Panc1 (cell line): ENCODE results near the gene DNAAF8. TPM values are rescaled to one million over a fixed set of nuclear protein-coding genes. Genes with fewer than 3 reads are reported as not detected.

Experiments
- ATAC-seq: fragments of 200-7000 bp; cut with Tn5 transposase; 2 replicates; pipeline ENCODE4 v1.9.1; 2020; ENCODE audit warnings: mild to moderate bottlenecking, moderate library complexity
- BruUV-seq: library from RNA; stranded (reverse); fragments of 400-500 nt; replicated peaks from 2 replicates; lab custom pipeline; 2021; lab: Mats Ljungman, UMichigan
- CTCF ChIA-PET: fragments of 300-600 bp; sonication (Branson Sonifier 250); formaldehyde crosslinking; loops from one replicate; lab custom pipeline; 2022; ENCODE audit warnings: antibody characterized with exemption; lab: Charles Lee
- POLR2A ChIA-PET: fragments of 300-600 bp; sonication (Branson Sonifier 250); formaldehyde crosslinking; loops from one replicate; lab custom pipeline; 2022; ENCODE audit warnings: antibody characterized with exemption; lab: Charles Lee
- DNase-seq: peaks from one replicate; pipeline ENCODE4 v3.0.0-alpha.2; 2010; ENCODE audit warnings: low read depth, low spot score
- H3K27ac ChIP-seq: 2 replicates; pipeline ENCODE4 v1.5.1; 2011; ENCODE audit warnings: mild to moderate bottlenecking, low read length, inconsistent platforms
- H3K27me3 ChIP-seq: fragments of 200-500 bp; sonication (Bioruptor generic); 2 replicates; pipeline ENCODE4 v1.6.0; 2014; ENCODE audit warnings: low read length, inconsistent platforms; ENCODE audit not compliant: control insufficient read depth, insufficient read depth
- H3K36me3 ChIP-seq: fragments of 200-500 bp; sonication (Bioruptor generic); 2 replicates; pipeline ENCODE4 v1.5.1; 2014; ENCODE audit warnings: inconsistent platforms, mild to moderate bottlenecking, low read length, moderate library complexity; ENCODE audit not compliant: control insufficient read depth, insufficient read depth
- H3K4me1 ChIP-seq: 2 replicates; pipeline ENCODE4 v1.5.1; 2011; ENCODE audit warnings: inconsistent platforms, mild to moderate bottlenecking, low read length, moderate library complexity; ENCODE audit not compliant: control insufficient read depth, insufficient read depth
- H3K4me3 ChIP-seq, 2 experiments: 2 replicates each; pipeline ENCODE4 v1.5.1; 2011 to 2012; ENCODE audit warnings: low read depth in 2 of 2, low read length in 2 of 2, mild to moderate bottlenecking in 2 of 2, inconsistent platforms in 1 of 2, moderate library complexity in 1 of 2
- H3K9me3 ChIP-seq: fragments of 200-500 bp; sonication (Bioruptor generic); 2 replicates; pipeline ENCODE4 v1.5.1; 2014; ENCODE audit warnings: low read depth, mild to moderate bottlenecking, inconsistent platforms, low read length, moderate library complexity; ENCODE audit not compliant: control insufficient read depth, insufficient read depth
- POLR2AphosphoS5 ChIP-seq: IDR thresholded peaks from 2 replicates; pipeline ENCODE4 v1.6.1; 2012; ENCODE audit warnings: mild to moderate bottlenecking, low read depth, low read length, moderate library complexity
- SIN3A ChIP-seq: IDR thresholded peaks from 2 replicates; pipeline ENCODE4 v1.6.1; 2012; ENCODE audit warnings: low read depth, mild to moderate bottlenecking, low read length, moderate library complexity, borderline replicate concordance; ENCODE audit not compliant: insufficient read depth
- TCF7L2 ChIP-seq: IDR thresholded peaks from 2 replicates; pipeline ENCODE4 v1.6.1; 2011; ENCODE audit warnings: mild to moderate bottlenecking, low read depth, low read length, inconsistent platforms
- in situ Hi-C: cut with HindIII; loops from 2 replicates; pipeline ENCODE4 v1.10.0; 2016; ENCODE audit warnings: low sequenced_read_pairs, low pct_unique_long_range_greater_than_20kb
- intact Hi-C: fragments of 100-400 bp; cut with micrococcal nuclease; formaldehyde crosslinking; loops from one replicate; pipeline ENCODE4 v1.10.0; 2022; ENCODE audit not compliant: unreplicated experiment
- total RNA-seq: library from RNA; stranded (reverse); gene quantifications from one replicate; pipeline ENCODE4 v1.2.1, GENCODE V29; 2021; ENCODE audit not compliant: unreplicated experiment
- TF ChIP-seq, protein P1 (sequence below): fragments of 450-650 bp; IDR thresholded peaks from 2 replicates; pipeline ENCODE4 v1.5.1; 2017; ENCODE audit warnings: mild to moderate bottlenecking
- TF ChIP-seq, protein P2 (sequence below), 2 experiments: IDR thresholded peaks; 2 replicates each; pipeline ENCODE4 v1.6.1; 2011 to 2012; ENCODE audit warnings: low read depth in 2 of 2, control low read depth in 1 of 2, low read length in 1 of 2, mild to moderate bottlenecking in 1 of 2, moderate library complexity in 1 of 2; ENCODE audit not compliant: insufficient read depth in 1 of 2

The DNAAF8 gene
- total RNA-seq, 1 experiment from 2014 or later, result 2.3 TPM

DNA sequence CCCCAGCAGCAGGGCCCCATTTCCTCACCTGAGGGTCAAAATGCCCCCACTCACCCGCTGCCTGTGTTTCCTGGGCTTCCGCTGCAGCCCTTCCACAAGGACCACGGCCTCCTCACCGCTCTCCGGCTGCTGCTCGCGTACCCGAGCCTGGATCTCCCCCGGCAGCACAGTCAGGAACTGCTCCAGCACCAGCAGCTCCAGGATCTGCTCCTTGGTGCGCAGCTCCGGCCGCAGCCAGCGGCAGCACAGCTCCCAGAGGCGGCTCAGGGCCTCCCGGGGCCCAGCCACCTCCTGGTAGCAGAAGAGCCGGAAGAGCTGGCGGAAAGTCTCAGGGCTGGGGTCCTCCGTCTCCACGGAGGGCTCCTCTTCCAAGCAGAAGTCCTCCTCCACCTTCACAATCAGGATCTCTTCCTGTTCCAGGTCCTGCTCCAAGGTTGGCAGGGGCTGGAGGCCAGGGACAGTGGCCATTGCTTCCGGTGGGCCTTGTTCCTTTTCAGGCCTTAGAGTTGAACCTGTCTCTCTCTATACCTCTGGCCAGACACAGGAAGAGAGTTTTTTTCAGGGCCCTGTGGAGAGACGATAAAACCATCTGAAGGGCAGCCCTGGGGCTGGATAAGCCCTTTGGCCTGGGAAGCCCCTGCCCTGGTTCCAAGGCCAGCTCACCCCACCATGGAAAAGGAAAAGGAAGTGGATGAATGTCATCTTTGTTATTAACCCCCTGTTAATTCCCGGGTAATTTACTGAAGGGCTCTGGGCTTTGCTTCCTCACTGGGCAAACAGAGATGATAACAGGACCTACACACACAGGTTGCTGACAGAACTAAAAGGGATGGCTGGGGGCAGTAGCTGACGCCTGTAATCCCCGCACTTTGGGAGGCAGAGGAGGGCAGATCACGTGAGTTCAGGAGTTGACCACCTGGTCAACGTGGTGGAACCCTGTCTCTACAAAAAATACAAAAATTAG, 31.5 kb downstream of the DNAAF8 start:
- Histone ChIP-seq H3K27me3 (no peaks in the 10 kb centered on the region), H3K27ac (peak overlapping the region; percentile 97), H3K4me3 (peak overlapping the region; percentile 70 to 94), H3K4me1 (peaks cover 18% of the 10 kb centered on the region), H3K9me3 (no peaks in the 10 kb centered on the region), H3K36me3 (peaks cover 2% of the 10 kb centered on the region; the same call in 1 of the 2 replicates)
- ChIA-PET POLR2A (no interaction called here), CTCF (no interaction called here)
- ATAC-seq, result no peak
- no peak for DNase-seq
- intact Hi-C loops, result no loop called here
- BruUV-seq, result TSS peak; percentile 70
- in situ Hi-C loops, result no loop called here
- TF ChIP-seq, protein P1, sequence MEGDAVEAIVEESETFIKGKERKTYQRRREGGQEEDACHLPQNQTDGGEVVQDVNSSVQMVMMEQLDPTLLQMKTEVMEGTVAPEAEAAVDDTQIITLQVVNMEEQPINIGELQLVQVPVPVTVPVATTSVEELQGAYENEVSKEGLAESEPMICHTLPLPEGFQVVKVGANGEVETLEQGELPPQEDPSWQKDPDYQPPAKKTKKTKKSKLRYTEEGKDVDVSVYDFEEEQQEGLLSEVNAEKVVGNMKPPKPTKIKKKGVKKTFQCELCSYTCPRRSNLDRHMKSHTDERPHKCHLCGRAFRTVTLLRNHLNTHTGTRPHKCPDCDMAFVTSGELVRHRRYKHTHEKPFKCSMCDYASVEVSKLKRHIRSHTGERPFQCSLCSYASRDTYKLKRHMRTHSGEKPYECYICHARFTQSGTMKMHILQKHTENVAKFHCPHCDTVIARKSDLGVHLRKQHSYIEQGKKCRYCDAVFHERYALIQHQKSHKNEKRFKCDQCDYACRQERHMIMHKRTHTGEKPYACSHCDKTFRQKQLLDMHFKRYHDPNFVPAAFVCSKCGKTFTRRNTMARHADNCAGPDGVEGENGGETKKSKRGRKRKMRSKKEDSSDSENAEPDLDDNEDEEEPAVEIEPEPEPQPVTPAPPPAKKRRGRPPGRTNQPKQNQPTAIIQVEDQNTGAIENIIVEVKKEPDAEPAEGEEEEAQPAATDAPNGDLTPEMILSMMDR, result no peak
- TF ChIP-seq SIN3A (no peak), TCF7L2 (no peak), POLR2AphosphoS5 (no peak)
- TF ChIP-seq, protein P2, sequence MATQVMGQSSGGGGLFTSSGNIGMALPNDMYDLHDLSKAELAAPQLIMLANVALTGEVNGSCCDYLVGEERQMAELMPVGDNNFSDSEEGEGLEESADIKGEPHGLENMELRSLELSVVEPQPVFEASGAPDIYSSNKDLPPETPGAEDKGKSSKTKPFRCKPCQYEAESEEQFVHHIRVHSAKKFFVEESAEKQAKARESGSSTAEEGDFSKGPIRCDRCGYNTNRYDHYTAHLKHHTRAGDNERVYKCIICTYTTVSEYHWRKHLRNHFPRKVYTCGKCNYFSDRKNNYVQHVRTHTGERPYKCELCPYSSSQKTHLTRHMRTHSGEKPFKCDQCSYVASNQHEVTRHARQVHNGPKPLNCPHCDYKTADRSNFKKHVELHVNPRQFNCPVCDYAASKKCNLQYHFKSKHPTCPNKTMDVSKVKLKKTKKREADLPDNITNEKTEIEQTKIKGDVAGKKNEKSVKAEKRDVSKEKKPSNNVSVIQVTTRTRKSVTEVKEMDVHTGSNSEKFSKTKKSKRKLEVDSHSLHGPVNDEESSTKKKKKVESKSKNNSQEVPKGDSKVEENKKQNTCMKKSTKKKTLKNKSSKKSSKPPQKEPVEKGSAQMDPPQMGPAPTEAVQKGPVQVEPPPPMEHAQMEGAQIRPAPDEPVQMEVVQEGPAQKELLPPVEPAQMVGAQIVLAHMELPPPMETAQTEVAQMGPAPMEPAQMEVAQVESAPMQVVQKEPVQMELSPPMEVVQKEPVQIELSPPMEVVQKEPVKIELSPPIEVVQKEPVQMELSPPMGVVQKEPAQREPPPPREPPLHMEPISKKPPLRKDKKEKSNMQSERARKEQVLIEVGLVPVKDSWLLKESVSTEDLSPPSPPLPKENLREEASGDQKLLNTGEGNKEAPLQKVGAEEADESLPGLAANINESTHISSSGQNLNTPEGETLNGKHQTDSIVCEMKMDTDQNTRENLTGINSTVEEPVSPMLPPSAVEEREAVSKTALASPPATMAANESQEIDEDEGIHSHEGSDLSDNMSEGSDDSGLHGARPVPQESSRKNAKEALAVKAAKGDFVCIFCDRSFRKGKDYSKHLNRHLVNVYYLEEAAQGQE (IDR thresholded peaks at IDR 0.05; ENCODE audit: insufficient read depth in 1 of 2, low read depth in 2 of 2, low read length in 1 of 2), result no peak

DNA sequence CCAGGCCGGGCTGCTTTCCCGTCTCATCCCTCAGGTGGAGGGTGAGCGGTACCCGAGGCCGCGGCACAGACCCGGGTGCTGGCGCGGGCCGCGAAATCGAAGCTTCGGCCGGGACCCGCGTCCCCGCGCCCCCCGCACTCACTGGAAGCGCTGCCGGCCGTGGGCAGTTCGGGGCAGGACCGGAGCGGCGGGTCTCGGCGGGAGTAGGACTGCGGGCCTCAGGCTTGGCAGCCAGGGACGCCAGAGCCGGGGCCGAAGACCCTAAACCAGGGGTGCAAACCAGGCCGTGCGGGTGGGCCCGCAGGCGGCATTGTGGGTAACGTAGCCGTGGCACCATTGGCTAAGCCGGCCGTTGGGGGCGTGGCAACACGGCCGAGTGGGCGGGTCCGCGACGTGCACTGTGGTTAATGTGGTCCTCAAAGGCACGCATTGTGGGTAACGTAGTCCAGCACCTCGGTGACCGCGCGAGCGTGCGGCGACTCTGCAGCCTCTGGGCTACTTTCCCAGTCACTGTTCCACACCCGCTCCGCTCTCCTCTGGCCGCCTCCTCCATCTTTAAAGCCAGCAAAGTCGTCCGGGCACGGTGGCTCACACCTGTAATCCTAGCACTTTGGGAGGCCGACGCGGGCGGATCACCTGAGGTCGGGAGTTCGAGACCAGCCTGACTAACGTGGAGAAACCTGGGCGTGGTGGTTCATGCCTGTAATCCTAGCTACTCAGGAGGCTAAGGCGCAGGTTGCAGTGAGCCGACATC, 32.7 kb downstream of the DNAAF8 start, which contains the start of gene ZNF500:
ZNF500 (minus strand) TSS at position 288 of the 754 bp plus-strand sequence. CDS start 1,184 bp downstream, outside the sequence.
- no peaks in the 10 kb centered on the region; the same call in 1 of the 2 replicates for H3K36me3 ChIP-seq
- intact Hi-C loops, result no loop called here
- in situ Hi-C loops, result no loop called here
- no peak for TF ChIP-seq TCF7L2
- peak; percentile 87 for TF ChIP-seq POLR2AphosphoS5
- no peak; the same call in 1 of the 2 replicates for TF ChIP-seq SIN3A
- POLR2A ChIA-PET, result interaction anchor here (0.6 kb wide), 1 partner anchor 80 kb away, joined by 4 read pairs; the partner anchor contains the start of genes GLYR1 and UBN1
- CTCF ChIA-PET, result no interaction called here
- no peaks in the 10 kb centered on the region for H3K27me3 ChIP-seq
- no peaks in the 10 kb centered on the region for H3K9me3 ChIP-seq
- peak; percentile 84 for DNase-seq
- H3K27ac ChIP-seq, result peak within 1 kb of the TSS; percentile 97
- H3K4me1 ChIP-seq, result peaks cover 18% of the 10 kb centered on the region
- BruUV-seq, result no TSS peak
- ATAC-seq, result peak; percentile 94
- peak within 1 kb of the TSS; percentile 70 to 94 for H3K4me3 ChIP-seq
